IPS DF 19.7 (cell line): Measurements from ENCODE around the gene HHEX.
"Not testable (repeated sequence)": the region's sequence is repeated elsewhere in the genome, so short reads cannot be mapped to it uniquely, and the experiment has no call there.

Experiments used
- DNase-seq: peaks from one replicate; pipeline ENCODE4 v3.0.0-alpha.2; 2013; ENCODE audit warnings: low read depth, low spot score

The HHEX gene

DNA sequence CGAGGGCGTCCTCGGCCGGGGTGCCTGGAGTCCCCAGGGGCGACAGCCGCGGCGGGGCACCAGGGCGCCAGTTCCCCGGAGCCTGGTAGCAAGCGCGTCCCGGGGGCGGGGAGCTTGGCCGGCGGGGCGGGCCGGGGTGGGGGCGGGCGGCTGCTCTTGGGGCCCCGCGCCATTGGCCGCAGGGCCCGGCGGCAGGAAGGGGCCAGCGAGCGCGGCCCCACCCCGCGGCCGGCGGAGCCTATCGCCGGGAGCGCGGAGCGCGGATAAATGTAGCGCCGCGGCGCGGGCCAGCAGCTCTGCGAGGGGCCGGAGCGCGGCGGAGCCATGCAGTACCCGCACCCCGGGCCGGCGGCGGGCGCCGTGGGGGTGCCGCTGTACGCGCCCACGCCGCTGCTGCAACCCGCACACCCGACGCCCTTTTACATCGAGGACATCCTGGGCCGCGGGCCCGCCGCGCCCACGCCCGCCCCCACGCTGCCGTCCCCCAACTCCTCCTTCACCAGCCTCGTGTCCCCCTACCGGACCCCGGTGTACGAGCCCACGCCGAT, at the start of gene HHEX:
Gene HHEX, plus strand, starts transcription at position 293 of the 548 bp plus-strand sequence. Its CDS starts 32 bp downstream, at position 325.
- no peak for DNase-seq

DNA sequence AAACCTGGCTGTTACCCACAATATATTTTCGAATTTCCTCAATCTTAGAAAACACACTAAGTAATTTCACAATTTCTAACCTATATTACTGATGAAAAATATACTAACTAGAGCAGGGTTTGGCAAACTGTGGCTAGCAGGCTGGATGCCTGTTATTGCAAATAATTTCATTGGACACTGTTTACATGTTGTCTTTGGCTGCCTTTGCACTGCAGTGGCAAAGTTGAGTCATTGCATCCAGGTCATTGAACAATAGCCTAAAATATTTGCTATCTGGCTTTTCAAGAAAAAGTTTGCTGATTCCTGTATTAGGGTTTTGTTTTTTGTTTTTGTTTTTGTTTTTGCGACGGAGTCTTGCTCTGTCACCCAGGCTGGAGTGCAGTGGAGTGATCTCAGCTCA, 49.6 kb upstream of the HHEX start:
- no peak for DNase-seq

DNA sequence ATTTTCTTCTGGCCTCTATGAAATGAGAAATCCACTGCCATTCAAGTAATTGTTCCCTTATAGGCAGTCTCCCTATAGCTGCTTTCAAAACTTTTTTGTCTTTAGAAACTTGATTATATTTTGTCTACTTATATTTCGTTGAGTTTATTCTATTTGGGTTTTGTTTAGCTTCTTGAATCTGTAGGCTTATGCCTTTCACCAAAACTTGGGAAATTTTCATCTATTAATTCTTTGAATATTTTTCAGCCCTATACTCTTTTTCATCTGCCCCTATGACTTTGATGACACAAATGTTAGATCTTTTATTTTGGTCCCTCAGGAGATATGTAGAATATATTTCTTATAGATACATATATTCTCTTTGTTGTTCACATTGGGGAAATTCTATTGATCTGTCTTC, 48.3 kb upstream of the HHEX start:
- DNase-seq, result no peak

DNA sequence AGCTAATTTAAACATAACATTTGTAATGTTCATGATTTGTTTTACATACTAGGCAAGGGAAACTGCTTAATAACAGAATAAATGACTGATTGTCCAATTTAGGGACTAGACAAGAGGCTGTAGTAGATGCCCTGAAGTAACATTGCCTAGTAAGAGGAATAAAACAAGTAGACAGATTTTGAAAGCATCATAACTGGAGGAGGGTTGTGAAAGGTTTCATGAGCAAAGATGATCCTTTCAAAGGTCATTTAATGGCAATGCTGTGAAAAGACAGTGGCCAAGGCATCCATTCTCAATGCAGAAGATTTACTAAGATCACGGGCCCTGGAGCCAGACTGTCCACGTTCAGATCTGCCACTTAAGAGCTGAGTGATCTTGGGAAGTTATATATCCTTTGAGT, 44.8 kb upstream of the HHEX start:
- DNase-seq, result no peak

DNA sequence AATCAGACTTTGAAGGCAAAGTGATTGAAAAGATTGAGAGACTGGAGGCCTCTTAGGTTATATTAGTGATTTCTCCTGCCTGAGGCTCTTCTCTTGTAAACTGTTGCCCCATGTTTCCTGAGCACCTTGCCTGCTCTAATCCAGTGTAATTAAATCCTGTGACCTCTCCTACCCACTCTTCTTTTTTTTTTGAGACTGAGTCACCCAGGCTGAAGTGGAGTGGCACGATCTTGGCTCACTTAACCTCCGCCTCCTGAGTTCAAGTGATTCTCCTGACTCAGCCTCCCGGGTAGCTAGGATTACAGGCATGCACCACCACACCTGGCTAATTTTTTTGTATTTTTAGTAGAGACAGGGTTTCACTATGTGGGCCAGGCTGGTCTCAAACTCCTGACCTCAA, 38.9 kb upstream of the HHEX start:
- not testable (repeated sequence) for DNase-seq

DNA sequence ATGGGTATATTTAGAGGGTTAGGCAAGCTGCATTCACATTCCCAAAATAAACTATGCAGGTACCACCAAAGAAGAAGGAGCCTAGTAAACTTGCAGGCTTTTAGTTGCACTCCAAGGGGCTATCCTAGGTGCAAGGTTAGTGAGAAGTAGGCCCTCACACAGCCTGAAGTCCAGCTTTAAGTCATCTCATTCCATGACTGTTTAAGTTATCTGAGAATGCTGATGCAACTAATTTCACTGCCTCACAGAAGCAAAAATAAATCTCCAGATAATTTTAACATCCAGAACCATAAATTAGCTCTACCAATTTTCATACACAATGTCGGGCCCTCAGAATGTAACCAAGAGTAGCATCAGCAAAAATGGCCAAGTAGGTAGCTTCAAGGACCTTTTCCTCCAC, 34.3 kb upstream of the HHEX start:
- no peak for DNase-seq

GRCh38 chr10:92656266-92656961, 33.3 kb upstream of the HHEX start:
- no peak for DNase-seq

- no peak for DNase-seq
Measured at GRCh38 chr10:92657024-92657423, 32.7 kb upstream of the HHEX start.

DNA sequence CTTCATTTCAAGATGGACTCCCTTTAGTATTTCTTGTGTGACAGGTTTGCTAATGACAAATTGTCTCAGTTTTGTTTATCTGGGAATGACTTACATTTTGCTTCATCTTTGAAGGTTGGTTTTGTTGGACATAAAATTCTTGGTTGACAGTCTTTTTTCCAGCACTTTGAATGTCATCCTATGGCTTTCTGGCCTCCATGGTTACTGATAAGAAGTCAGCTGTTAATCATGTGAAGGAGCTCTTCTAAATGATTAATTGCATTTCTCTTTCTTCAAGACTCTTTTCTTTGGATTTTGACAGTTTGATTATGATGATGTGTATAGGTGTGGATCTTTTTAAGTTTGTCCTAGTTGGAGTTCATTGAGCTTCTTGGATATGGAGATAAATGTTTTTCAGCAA, 26.9 kb upstream of the HHEX start:
- no peak for DNase-seq

GRCh38 chr10:92664322-92664721, 25.4 kb upstream of the HHEX start:
- DNase-seq, result no peak

GRCh38 chr10:92667078-92667477, 22.7 kb upstream of the HHEX start:
- DNase-seq, result no peak

DNA sequence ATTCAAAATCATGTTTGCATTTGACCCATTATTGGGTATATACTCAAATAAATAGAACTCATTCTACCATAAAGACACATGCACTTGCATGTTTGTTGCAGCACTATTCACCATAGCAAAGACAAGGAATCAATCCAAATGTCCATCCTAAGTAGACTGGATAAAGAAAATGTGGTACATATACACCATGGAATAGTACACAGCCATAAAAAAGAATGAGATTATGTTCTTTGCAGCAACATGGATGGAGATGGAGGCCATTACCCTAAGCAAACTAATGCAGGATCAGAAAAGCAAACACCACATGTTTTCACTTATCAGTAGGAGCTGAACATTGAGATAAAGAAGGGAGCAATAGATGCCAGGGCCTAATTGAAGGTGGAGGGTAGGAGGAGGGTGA, 12.0 kb upstream of the HHEX start:
- DNase-seq, result no peak

DNA sequence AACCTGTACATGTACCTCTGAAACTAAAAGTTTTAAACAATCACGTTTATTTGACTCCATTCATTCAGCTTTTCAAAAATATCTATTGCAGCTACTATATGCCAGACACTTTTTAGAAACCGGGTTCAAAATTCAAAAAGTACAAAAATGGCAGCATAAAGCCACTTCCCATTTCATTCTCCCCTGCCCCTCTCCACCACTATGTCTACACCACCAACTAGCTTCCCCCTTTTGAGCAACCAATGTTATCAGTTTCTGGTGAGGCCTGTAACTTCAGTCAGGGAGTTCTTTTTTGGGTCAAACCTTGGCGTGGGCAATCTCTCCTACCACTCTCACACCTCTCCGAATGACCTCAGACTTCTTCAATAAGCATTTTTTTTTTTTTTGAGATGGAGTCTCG, 11.5 kb upstream of the HHEX start:
- no peak for DNase-seq

GRCh38 chr10:92681306-92681834, 8.4 kb upstream of the HHEX start:
- DNase-seq, result no peak

DNA sequence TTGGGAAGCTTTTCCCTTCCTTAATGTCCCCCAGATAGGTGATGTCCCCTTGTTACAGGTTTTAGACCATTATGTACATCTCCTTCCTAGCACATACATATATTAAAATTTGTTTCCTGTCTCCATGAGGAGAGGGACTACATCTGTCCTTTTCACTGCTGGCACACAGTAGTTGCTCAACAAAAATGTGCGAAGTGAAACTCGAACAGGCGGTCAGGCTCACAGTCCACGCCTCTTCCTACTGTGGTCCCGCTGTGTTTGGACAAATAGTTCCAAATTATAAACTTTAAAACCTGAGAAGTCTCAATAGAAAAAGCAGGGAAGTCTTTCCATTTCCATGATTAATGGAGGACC, 1.2 kb upstream of the HHEX start:
- no peak for DNase-seq

DNA sequence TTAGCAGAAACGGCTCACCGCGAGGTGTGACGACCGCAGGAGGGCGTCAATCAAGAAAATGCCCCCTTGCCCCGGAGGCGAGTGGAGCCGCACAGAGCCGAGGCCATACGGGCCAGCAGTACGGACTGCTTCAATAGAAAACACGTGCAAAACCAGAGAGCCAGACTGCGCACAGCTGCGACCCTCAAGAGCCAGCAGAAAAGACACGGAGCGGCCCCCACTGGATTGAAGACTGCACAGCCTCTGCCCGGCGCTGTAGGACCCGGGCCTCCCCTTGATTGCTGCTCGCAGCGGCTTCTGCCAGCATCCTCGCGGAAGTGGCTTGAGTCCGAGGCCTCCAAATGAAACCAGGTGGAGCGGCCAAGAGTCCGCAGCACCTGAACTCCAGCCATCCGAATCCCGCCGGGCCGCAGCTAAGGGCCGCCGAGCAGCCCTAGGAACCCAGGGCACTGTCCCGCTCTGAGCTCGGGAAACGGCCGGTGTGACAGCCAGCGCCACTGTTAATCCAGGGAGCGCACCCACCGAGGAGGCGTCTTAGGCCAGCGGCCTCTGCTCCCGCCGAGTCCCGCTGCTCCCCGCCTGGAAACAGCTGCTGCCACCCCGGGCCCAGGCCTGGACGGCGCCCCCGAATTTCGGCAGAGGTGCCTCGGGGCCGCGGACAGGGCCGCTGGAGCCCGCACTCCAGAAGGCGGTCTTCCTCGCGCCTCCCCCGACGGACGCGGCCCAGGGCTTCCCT, 660 bp upstream of the HHEX start:
- DNase-seq, result no peak

DNA sequence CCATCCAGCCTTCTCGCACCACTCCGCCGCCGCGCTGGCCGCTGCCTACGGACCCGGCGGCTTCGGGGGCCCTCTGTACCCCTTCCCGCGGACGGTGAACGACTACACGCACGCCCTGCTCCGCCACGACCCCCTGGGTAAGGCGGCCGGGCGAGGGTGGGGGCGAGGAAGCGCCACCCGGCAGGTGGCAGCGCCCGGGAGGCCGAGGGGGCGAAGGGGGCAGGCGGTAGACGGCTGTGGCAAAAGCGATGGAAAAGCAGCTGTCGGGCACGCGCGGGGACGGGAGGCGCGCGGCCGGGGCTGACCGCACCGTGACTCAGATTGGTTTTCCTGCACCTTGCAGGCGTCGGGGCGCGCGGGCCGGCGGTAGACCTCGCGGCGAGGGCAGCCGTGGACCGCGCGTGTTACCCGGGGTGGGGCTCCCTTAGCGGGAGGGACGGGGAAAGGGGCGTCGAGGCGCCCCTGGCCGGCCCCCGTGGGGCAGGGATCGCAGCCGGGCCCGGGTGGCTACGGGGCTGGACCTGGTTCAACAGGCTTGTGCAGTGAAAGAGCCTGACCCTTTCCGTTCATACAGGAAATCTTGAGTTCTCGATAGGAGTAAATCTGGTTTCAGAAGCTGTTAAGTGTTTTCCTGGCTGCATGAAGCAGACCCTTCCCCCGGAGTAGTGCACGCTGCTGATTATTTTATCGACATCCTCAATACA, 608 bp downstream of the HHEX start:
- DNase-seq, result no peak

DNA sequence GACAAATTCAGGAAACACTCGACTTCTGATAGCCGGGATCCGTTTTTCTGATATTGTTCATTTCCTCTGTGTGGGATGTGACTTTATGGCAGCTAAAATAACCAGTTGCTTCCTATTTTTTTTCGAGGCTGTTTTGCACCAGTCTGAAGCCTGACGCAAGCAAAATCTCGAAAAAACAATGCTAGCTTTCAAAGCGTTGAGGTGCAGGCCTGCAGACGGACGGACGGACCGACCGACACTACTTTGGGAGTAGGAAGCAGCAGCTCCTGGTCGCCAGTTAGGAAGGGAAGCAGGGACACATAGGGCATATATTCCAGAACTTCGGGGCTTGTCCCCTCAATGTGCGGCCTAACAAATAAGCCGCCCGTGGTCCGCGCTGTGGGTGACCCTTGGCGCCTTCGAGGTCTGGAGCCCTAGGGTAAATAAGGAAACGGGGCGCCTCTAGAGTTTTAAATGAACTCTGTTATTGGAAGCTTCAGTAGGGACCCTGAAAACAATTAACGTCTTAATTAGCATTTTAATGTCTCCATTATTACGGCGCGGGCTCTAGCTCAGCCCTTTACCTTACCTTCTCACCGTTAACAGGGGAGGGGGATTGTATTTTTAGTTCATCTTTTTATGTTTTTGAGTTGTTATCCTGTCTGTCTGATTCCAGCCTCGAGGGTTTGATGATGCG, 1.3 kb downstream of the HHEX start:
- no peak for DNase-seq

DNA sequence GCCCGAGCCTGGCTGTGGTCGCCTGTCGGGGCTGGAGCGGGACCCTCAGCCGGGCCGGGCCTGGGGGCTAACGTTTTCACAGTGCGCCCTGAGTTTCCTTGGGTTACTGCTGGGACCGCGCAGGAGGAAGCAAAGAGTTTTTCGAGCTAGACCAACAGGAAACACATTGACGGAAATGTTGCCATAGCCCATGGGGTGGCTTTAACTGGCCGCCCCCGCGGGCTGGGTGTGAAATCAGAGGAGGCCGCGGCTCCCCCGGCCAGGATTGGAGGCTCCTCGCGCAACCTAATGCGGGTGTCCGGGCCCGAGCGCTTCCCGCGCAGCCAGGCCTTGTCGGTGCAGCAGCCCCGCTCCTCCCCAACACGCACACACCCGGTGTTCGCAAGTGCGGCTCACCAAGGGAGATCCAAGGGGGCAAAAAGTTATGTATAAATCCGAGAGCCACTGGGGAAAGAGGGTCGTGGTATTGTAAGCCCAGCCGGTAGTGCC, 1.9 kb downstream of the HHEX start:
- DNase-seq, result no peak

- DNase-seq, result no peak
Measured at GRCh38 chr10:92692080-92692671, 2.4 kb downstream of the HHEX start.
